ENCODE results near the gene BLZF1.

Gene BLZF1

GRCh38 chr1:169360415-169360814 is 7.6 kb upstream of the BLZF1 start:
- no peak overlapping the region for H3K27ac ChIP-seq (ENCODE audit: low read depth, low read length)
- H3K4me1 ChIP-seq (ENCODE audit: control insufficient read depth, insufficient read depth, low read length, unreplicated experiment), result peaks cover 28% of the 10 kb centered on the region
- peaks cover 23% of the 10 kb centered on the region for H3K79me2 ChIP-seq (ENCODE audit: control insufficient read depth, insufficient read depth, low read length, unreplicated experiment)
- H3K36me3 ChIP-seq (ENCODE audit: insufficient read depth, low read length), result peaks cover 11% of the 10 kb centered on the region; the same call in 1 of the 2 replicates
- H2AFZ ChIP-seq (ENCODE audit: low read length, unreplicated experiment), result no peak overlapping the region
- no peaks in the 10 kb centered on the region for H3K27me3 ChIP-seq (ENCODE audit: insufficient read depth, low read length)
- no peak overlapping the region for H3K4me3 ChIP-seq (ENCODE audit: low read depth, low read length)

DNA sequence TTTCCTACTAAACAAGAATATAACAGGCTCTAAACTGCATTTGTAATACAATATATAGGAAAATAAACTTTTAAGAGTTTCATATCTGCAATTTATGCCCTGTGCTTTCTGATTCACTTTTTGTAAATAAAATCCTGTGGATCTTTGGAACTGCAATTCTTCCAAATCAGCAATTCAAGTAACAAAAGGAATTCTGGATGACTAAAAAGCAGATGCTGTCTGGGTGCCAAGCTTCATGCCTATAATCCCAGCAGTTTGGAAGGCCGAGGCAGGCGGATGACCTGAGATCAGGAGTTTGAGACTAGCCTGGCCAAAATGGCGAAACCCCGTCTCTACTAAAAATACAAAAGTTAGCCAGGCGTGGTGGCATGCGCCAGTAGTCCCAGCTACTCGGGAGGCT is 6.7 kb upstream of the BLZF1 start:
- Histone ChIP-seq H3K4me3 (ENCODE audit: low read depth, low read length) (no peak overlapping the region), H2AFZ (ENCODE audit: low read length, unreplicated experiment) (no peak overlapping the region), H3K79me2 (ENCODE audit: control insufficient read depth, insufficient read depth, low read length, unreplicated experiment) (peaks cover 28% of the 10 kb centered on the region), H3K36me3 (ENCODE audit: insufficient read depth, low read length) (peaks cover 12% of the 10 kb centered on the region; the same call in 1 of the 2 replicates), H3K4me1 (ENCODE audit: control insufficient read depth, insufficient read depth, low read length, unreplicated experiment) (peaks cover 36% of the 10 kb centered on the region), H3K27me3 (ENCODE audit: insufficient read depth, low read length) (no peaks in the 10 kb centered on the region), H3K27ac (ENCODE audit: low read depth, low read length) (0 out of 2 replicates have a peak overlapping the region, but pooled peaks have one; percentile 3)

- Histone ChIP-seq H3K27me3 (ENCODE audit: insufficient read depth, low read length) (no peaks in the 10 kb centered on the region), H2AFZ (ENCODE audit: low read length, unreplicated experiment) (no peak overlapping the region), H3K79me2 (ENCODE audit: control insufficient read depth, insufficient read depth, low read length, unreplicated experiment) (peaks cover 35% of the 10 kb centered on the region), H3K36me3 (ENCODE audit: insufficient read depth, low read length) (peaks cover 12% of the 10 kb centered on the region; the same call in 1 of the 2 replicates), H3K4me3 (ENCODE audit: low read depth, low read length) (peak overlapping the region; percentile 26; the same call in 1 of the 2 replicates), H3K27ac (ENCODE audit: low read depth, low read length) (peak overlapping the region; percentile 86), H3K4me1 (ENCODE audit: control insufficient read depth, insufficient read depth, low read length, unreplicated experiment) (peaks cover 43% of the 10 kb centered on the region)
Measured at GRCh38 chr1:169363046-169363730, 4.8 kb upstream of the BLZF1 start.

GRCh38 chr1:169364948-169365347 is 3.0 kb upstream of the BLZF1 start:
- Histone ChIP-seq H3K79me2 (ENCODE audit: control insufficient read depth, insufficient read depth, low read length, unreplicated experiment) (peaks cover 50% of the 10 kb centered on the region), H2AFZ (ENCODE audit: low read length, unreplicated experiment) (no peak overlapping the region), H3K4me3 (ENCODE audit: low read depth, low read length) (no peak overlapping the region), H3K27me3 (ENCODE audit: insufficient read depth, low read length) (no peaks in the 10 kb centered on the region), H3K4me1 (ENCODE audit: control insufficient read depth, insufficient read depth, low read length, unreplicated experiment) (peaks cover 50% of the 10 kb centered on the region), H3K36me3 (ENCODE audit: insufficient read depth, low read length) (peaks cover 15% of the 10 kb centered on the region), H3K27ac (ENCODE audit: low read depth, low read length) (no peak overlapping the region)

DNA sequence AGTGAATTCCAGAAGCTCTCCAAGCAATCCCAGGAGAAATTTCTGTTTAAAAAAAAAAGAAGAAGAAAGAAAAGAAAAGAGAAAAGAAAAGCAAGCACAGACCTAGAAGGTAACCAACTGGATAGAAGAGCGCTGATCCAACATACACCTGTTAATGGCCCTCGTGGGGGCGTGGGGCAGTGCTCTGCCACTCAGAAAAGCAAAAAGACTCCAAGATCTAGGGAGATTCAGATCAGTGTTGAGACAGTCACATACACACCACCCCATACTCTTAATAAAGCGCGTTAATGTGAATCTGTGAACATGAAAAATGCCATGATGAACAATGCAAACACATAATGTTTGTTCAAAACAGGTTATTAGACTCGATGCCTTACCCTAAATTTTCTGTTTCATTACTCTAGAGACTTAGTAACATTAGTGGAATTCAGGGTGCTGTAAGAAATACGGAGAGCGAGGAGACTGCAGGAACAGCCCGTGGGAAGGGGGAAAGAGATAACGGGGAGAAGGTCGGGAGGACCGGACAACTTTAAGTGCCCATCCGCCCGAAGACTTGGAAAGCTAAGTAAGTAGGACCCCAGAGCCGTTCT is 804 bp upstream of the BLZF1 start:
- H2AFZ ChIP-seq (ENCODE audit: low read length, unreplicated experiment), result peak overlapping the region; percentile 46
- H3K4me3 ChIP-seq (ENCODE audit: low read depth, low read length), result peak overlapping the region; percentile 100
- peaks cover 46% of the 10 kb centered on the region for H3K4me1 ChIP-seq (ENCODE audit: control insufficient read depth, insufficient read depth, low read length, unreplicated experiment)
- peak overlapping the region; percentile 89 for H3K27ac ChIP-seq (ENCODE audit: low read depth, low read length)
- peaks cover 34% of the 10 kb centered on the region for H3K36me3 ChIP-seq (ENCODE audit: insufficient read depth, low read length)
- H3K27me3 ChIP-seq (ENCODE audit: insufficient read depth, low read length), result no peaks in the 10 kb centered on the region
- peaks cover 62% of the 10 kb centered on the region for H3K79me2 ChIP-seq (ENCODE audit: control insufficient read depth, insufficient read depth, low read length, unreplicated experiment)

- H2AFZ ChIP-seq (ENCODE audit: low read length, unreplicated experiment), result peak overlapping the region; percentile 46
- H3K4me3 ChIP-seq (ENCODE audit: low read depth, low read length), result peak overlapping the region; percentile 100
- peaks cover 40% of the 10 kb centered on the region for H3K4me1 ChIP-seq (ENCODE audit: control insufficient read depth, insufficient read depth, low read length, unreplicated experiment)
- H3K27me3 ChIP-seq (ENCODE audit: insufficient read depth, low read length), result no peaks in the 10 kb centered on the region
- peaks cover 63% of the 10 kb centered on the region for H3K79me2 ChIP-seq (ENCODE audit: control insufficient read depth, insufficient read depth, low read length, unreplicated experiment)
- H3K27ac ChIP-seq (ENCODE audit: low read depth, low read length), result peak overlapping the region; percentile 89
- peaks cover 35% of the 10 kb centered on the region for H3K36me3 ChIP-seq (ENCODE audit: insufficient read depth, low read length)
Measured at GRCh38 chr1:169368406-169368769, 393 bp downstream of the BLZF1 start.

DNA sequence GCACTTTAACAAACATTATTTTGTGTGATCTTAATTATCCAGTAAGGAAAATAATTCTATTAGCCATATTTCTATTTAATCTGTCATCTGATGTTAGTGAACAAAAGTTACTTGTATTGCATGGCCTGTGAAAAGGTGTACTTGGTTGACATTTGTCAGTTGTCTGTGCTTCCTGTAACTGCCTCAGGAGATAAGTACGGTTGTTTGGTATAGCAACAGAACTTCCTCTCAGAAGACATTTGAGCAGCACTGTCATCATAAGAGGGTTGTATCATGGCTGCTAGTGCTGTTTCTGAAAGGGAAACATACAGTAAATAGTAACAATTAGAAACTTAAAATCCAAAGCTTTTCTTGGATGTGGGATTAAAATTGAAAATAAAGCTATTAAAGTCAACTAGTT is 3.4 kb downstream of the BLZF1 start:
- H3K36me3 ChIP-seq (ENCODE audit: insufficient read depth, low read length), result peaks cover 38% of the 10 kb centered on the region
- H3K4me1 ChIP-seq (ENCODE audit: control insufficient read depth, insufficient read depth, low read length, unreplicated experiment), result peaks cover 24% of the 10 kb centered on the region
- no peak overlapping the region for H2AFZ ChIP-seq (ENCODE audit: low read length, unreplicated experiment)
- no peak overlapping the region for H3K4me3 ChIP-seq (ENCODE audit: low read depth, low read length)
- no peaks in the 10 kb centered on the region for H3K27me3 ChIP-seq (ENCODE audit: insufficient read depth, low read length)
- no peak overlapping the region for H3K27ac ChIP-seq (ENCODE audit: low read depth, low read length)
- H3K79me2 ChIP-seq (ENCODE audit: control insufficient read depth, insufficient read depth, low read length, unreplicated experiment), result peaks cover 61% of the 10 kb centered on the region

- Histone ChIP-seq H3K4me3 (ENCODE audit: low read depth, low read length) (no peak overlapping the region), H3K27me3 (ENCODE audit: insufficient read depth, low read length) (no peaks in the 10 kb centered on the region), H3K79me2 (ENCODE audit: control insufficient read depth, insufficient read depth, low read length, unreplicated experiment) (peaks cover 4% of the 10 kb centered on the region), H3K4me1 (ENCODE audit: control insufficient read depth, insufficient read depth, low read length, unreplicated experiment) (peaks cover 6% of the 10 kb centered on the region), H2AFZ (ENCODE audit: low read length, unreplicated experiment) (no peak overlapping the region), H3K27ac (ENCODE audit: low read depth, low read length) (no peak overlapping the region), H3K36me3 (ENCODE audit: insufficient read depth, low read length) (peaks cover 61% of the 10 kb centered on the region)
Measured at GRCh38 chr1:169381162-169381561, 13.2 kb downstream of the BLZF1 start.

GRCh38 chr1:169383449-169383848 is 15.5 kb downstream of the BLZF1 start:
- Histone ChIP-seq H2AFZ (ENCODE audit: low read length, unreplicated experiment) (no peak overlapping the region), H3K4me1 (ENCODE audit: control insufficient read depth, insufficient read depth, low read length, unreplicated experiment) (peaks cover 6% of the 10 kb centered on the region), H3K36me3 (ENCODE audit: insufficient read depth, low read length) (peaks cover 57% of the 10 kb centered on the region), H3K27me3 (ENCODE audit: insufficient read depth, low read length) (no peaks in the 10 kb centered on the region), H3K4me3 (ENCODE audit: low read depth, low read length) (no peak overlapping the region), H3K79me2 (ENCODE audit: control insufficient read depth, insufficient read depth, low read length, unreplicated experiment) (peaks cover 4% of the 10 kb centered on the region), H3K27ac (ENCODE audit: low read depth, low read length) (no peak overlapping the region)

DNA sequence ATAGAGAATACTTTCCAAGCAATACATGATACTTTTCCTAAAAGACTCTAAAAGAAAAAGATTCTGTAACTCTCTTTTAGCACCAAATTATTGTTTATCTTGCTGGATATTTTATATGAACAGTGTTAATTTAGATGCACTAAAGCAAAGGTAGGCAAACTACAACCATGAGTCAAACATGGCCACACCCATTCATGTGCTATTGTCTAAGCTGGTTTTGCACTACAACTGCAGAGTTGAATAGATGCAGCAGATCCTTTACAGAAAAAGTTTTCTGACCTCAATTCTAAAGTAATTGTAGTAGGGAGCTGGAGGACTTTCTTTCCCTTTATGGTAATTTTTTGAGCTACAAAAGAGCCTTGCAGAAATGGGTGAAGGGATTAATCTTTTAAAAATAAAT is 19.4 kb downstream of the BLZF1 start:
- peaks cover 6% of the 10 kb centered on the region for H3K4me1 ChIP-seq (ENCODE audit: control insufficient read depth, insufficient read depth, low read length, unreplicated experiment)
- no peak overlapping the region for H3K27ac ChIP-seq (ENCODE audit: low read depth, low read length)
- H3K4me3 ChIP-seq (ENCODE audit: low read depth, low read length), result no peak overlapping the region
- H3K27me3 ChIP-seq (ENCODE audit: insufficient read depth, low read length), result no peaks in the 10 kb centered on the region
- peaks cover 53% of the 10 kb centered on the region for H3K36me3 ChIP-seq (ENCODE audit: insufficient read depth, low read length)
- no peak overlapping the region for H2AFZ ChIP-seq (ENCODE audit: low read length, unreplicated experiment)
- no peaks in the 10 kb centered on the region for H3K79me2 ChIP-seq (ENCODE audit: control insufficient read depth, insufficient read depth, low read length, unreplicated experiment)

- Histone ChIP-seq H2AFZ (ENCODE audit: low read length, unreplicated experiment) (no peak overlapping the region), H3K27me3 (ENCODE audit: insufficient read depth, low read length) (no peaks in the 10 kb centered on the region), H3K79me2 (ENCODE audit: control insufficient read depth, insufficient read depth, low read length, unreplicated experiment) (no peaks in the 10 kb centered on the region), H3K4me3 (ENCODE audit: low read depth, low read length) (no peak overlapping the region), H3K27ac (ENCODE audit: low read depth, low read length) (no peak overlapping the region), H3K4me1 (ENCODE audit: control insufficient read depth, insufficient read depth, low read length, unreplicated experiment) (no peaks in the 10 kb centered on the region), H3K36me3 (ENCODE audit: insufficient read depth, low read length) (peaks cover 57% of the 10 kb centered on the region)
Measured at GRCh38 chr1:169390303-169390702, 22.3 kb downstream of the BLZF1 start.

All from ACC112 (cell line).